Naive thymus-derived CD8-positive, alpha-beta T cell (primary cell): ENCODE measurements around the gene LINC00237. TPM values are rescaled to one million over a fixed set of nuclear protein-coding genes. Genes with fewer than 3 reads are reported as not detected.
A peak's percentile ranks its signal among the peaks of the same experiment; 100 is the strongest.

ENCODE experiments used
- ATAC-seq, 2 donors: fragments of 150-1000 bp; cut with Tn5 transposase in 1 of 2; sonication (Bioruptor Pico), chemical (Tn5 transposase) in 1 of 2; 1 replicate in 1 of 2; 2 replicates in 1 of 2; pipeline ENCODE4 v1.10.0; 2021; ENCODE audit warnings: mild to moderate bottlenecking in 2 of 2, moderate library complexity in 2 of 2
- POLR2A ChIA-PET: fragments of 350-600 bp; sonication (Branson Sonifier 250); formaldehyde crosslinking; loops from one replicate; lab custom pipeline; 2021; ENCODE audit warnings: antibody characterized with exemption; lab: Charles Lee
- DNase-seq, 10 donors: peaks; one replicate each; pipeline versions ENCODE4 v3.0.0 to v3.0.0-alpha.2; 2020 to 2022
- H3K27ac Mint-ChIP-seq, 10 donors: one replicate each; pipeline ENCODE4 v1.8.0; 2020 to 2022; ENCODE audit warnings: mild to moderate bottlenecking in 10 of 10, mixed read lengths in 10 of 10, moderate library complexity in 4 of 10, inconsistent platforms in 1 of 10
- H3K27me3 Mint-ChIP-seq, 5 donors: one replicate each; pipeline ENCODE4 v1.8.0; 2021 to 2022; ENCODE audit warnings: mixed read lengths in 5 of 5
- H3K36me3 Mint-ChIP-seq, 3 donors: one replicate each; pipeline ENCODE4 v1.8.0; 2020 to 2022; ENCODE audit warnings: mixed read lengths in 3 of 3, mild to moderate bottlenecking in 2 of 3, inconsistent platforms in 1 of 3
- H3K4me1 Mint-ChIP-seq, 4 donors: one replicate each; pipeline ENCODE4 v1.8.0; 2021 to 2022; ENCODE audit warnings: mixed read lengths in 4 of 4
- H3K4me3 Mint-ChIP-seq, 10 donors: one replicate each; pipeline ENCODE4 v1.8.0; 2020 to 2022; ENCODE audit warnings: mild to moderate bottlenecking in 10 of 10, mixed read lengths in 10 of 10, moderate library complexity in 6 of 10, inconsistent platforms in 1 of 10
- H3K9me3 Mint-ChIP-seq, 9 donors: one replicate each; pipeline ENCODE4 v1.8.0; 2020 to 2022; ENCODE audit warnings: mixed read lengths in 9 of 9, mild to moderate bottlenecking in 3 of 9, inconsistent platforms in 1 of 9, moderate library complexity in 1 of 9
- polyA plus RNA-seq, 3 donors: library from polyadenylated mRNA; unstranded; fragments of 300-500 nt; fragmentation: Illumina TruSeq; gene quantifications; one replicate each; pipeline ENCODE4 v1.2.3, GENCODE V29; 2021
- total RNA-seq, 8 experiments: library from RNA in 2 of 8; stranded (reverse) in 2 of 8; gene quantifications; one replicate each; pipeline ENCODE4 v1.2.3 and lab custom pipeline; 2021 to 2026

The LINC00237 gene
- total and polyA plus RNA-seq, 5 experiments from 2014 or later: 0.56 TPM; not detected in 4

DNA sequence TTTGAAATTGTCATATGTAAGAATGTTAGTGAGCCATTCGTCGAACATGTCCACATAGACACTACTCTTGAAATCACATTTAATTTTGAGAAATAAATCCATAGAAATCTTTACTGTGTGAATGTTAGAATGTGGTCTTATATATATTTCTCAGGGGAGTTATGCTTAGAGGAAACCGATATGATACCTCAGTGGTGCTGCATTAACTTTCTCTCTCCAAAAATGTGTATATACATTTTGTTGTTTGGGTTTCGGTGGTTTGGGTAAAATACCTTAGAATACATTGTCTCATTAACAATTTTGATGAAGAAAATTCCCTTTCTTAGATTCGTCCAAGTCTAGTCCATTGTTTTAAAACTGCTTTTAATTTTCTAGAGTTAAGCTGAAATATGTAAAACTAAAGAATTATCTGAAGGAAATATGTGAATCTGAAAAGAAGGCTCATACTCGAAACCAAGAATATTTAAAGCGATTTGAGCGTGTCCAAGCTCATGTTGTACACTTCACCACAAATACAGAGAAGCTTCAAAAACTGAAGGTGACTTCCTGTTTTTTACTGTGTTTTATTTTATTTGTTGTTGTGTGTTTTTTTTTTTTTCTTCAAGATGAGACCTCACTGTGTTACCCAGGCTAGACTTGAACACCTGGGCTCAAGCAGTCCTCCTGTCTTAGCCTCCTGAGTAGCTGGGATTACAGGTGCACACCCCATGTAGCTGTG, 30.0 kb upstream of the LINC00237 start:
- no peak overlapping the region for H3K4me3 Mint-ChIP-seq
- ATAC-seq: no peak
- H3K36me3 Mint-ChIP-seq: peaks cover 18 to 81% (median 41%) of the 10 kb centered on the region in 3 donors
- POLR2A ChIA-PET: no interaction called here
- no peaks in the 10 kb centered on the region for H3K27me3 Mint-ChIP-seq
- no peaks in the 10 kb centered on the region for H3K9me3 Mint-ChIP-seq
- no peak for DNase-seq
- peaks cover 0 to 18% (median 4%) of the 10 kb centered on the region in 4 donors for H3K4me1 Mint-ChIP-seq
- no peak overlapping the region for H3K27ac Mint-ChIP-seq

- Mint-ChIP-seq H3K27me3 (no peaks in the 10 kb centered on the region), H3K9me3 (no peaks in the 10 kb centered on the region), H3K4me3 (no peak overlapping the region), H3K4me1 (peaks cover under 1 to 18% (median 6%) of the 10 kb centered on the region in 4 donors), H3K36me3 (peaks cover 18 to 81% (median 36%) of the 10 kb centered on the region in 3 donors), H3K27ac (peak overlapping the region in 2 of 10 donors; percentile 39 to 58)
- DNase-seq (no peak), ATAC-seq (no peak)
- POLR2A ChIA-PET: no interaction called here
Observed at GRCh38 chr20:21134883-21135493, 28.8 kb upstream of the LINC00237 start.

DNA sequence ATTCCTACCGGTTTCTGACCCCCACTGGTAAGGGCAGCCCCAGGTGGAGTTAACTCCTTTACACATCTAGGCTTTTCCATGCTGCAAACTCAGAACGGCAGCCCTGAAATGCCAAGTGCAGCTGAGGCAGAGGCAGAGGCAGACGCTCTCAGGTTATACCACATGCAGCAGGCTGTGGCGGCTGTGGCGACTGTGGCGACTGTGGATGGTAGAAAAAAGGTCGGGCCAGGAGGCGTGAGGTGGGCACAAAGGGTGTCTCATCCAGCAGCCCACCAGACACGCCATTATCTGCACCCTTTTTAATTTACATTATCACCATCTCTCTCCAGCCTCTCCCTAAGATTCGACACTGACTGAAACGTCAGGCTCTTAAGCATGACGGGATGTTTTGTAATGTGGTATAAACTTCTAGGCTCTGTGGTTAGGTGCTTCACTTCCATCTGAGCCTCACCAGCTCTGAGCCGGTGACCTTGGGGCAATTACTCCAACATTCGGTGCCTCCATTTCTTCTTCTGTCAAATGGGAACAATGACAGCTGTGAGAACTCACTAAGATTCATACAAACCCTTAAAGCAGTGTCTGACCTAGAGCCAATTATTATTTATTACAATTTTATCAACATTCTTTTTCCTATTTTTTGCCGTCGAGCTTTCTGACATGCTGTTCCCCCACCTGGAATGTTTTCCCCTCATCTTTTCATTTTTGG, 27.9 kb upstream of the LINC00237 start:
- DNase-seq (no peak), ATAC-seq (peak in 1 of 2 donors; percentile 57)
- no peak overlapping the region for H3K4me3 Mint-ChIP-seq
- peaks cover 18 to 75% (median 27%) of the 10 kb centered on the region in 3 donors for H3K36me3 Mint-ChIP-seq
- peak overlapping the region in 1 of 10 donors; percentile 39 for H3K27ac Mint-ChIP-seq
- POLR2A ChIA-PET: no interaction called here
- no peaks in the 10 kb centered on the region for H3K9me3 Mint-ChIP-seq
- H3K27me3 Mint-ChIP-seq: no peaks in the 10 kb centered on the region
- H3K4me1 Mint-ChIP-seq: peaks cover 2 to 20% (median 7%) of the 10 kb centered on the region in 4 donors

DNA sequence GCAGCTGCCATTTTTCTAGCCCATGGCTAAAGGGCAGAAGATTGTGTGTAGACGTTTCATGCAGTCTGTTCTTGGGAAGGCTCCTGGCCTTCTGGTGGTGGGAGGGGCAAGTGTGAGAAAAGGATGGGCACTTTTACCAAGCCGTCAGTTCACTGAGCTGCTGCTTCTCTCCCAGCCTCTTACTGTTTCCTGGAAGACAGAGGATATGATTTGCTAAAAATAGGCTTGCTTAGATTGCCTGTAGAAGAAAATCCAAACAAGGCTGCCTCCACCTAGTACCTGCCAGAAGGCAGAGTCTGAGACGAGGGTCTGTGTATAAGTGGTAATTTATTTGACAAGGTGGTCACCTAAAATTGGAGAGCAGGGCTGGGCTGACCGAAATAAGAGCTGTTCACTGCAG, 27.2 kb upstream of the LINC00237 start:
- POLR2A ChIA-PET: no interaction called here
- Mint-ChIP-seq H3K4me3 (no peak overlapping the region), H3K27ac (no peak overlapping the region), H3K4me1 (peaks cover 3 to 27% (median 7%) of the 10 kb centered on the region in 4 donors), H3K27me3 (no peaks in the 10 kb centered on the region), H3K9me3 (no peaks in the 10 kb centered on the region), H3K36me3 (peaks cover 18 to 69% (median 24%) of the 10 kb centered on the region in 3 donors)
- DNase-seq (no peak), ATAC-seq (no peak)

DNA sequence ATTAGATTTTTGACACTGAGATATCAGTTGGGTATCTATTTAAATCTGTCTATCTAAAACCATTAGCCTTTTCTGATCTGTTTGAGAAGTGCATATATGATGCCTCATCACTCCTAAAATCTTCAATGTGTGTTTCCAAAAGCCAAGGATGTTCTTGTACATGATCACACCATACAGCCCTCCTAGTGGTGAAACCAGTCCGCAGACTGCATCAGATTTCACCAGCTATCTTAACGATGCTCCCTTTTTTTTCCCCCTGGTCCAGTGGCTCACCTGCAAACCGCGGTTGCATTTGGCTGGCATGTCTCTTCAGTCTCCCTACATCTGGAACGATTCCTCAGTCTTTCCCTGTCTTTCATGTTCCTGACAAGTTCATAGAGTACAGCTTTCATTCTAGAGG, 23.7 kb upstream of the LINC00237 start:
- POLR2A ChIA-PET: no interaction called here
- Mint-ChIP-seq H3K27me3 (no peaks in the 10 kb centered on the region), H3K4me3 (no peak overlapping the region), H3K9me3 (no peaks in the 10 kb centered on the region), H3K36me3 (peaks cover 5 to 36% (median 6%) of the 10 kb centered on the region in 3 donors), H3K4me1 (peaks cover 17 to 36% (median 27%) of the 10 kb centered on the region in 4 donors), H3K27ac (no peak overlapping the region)
- DNase-seq (no peak), ATAC-seq (no peak)

DNA sequence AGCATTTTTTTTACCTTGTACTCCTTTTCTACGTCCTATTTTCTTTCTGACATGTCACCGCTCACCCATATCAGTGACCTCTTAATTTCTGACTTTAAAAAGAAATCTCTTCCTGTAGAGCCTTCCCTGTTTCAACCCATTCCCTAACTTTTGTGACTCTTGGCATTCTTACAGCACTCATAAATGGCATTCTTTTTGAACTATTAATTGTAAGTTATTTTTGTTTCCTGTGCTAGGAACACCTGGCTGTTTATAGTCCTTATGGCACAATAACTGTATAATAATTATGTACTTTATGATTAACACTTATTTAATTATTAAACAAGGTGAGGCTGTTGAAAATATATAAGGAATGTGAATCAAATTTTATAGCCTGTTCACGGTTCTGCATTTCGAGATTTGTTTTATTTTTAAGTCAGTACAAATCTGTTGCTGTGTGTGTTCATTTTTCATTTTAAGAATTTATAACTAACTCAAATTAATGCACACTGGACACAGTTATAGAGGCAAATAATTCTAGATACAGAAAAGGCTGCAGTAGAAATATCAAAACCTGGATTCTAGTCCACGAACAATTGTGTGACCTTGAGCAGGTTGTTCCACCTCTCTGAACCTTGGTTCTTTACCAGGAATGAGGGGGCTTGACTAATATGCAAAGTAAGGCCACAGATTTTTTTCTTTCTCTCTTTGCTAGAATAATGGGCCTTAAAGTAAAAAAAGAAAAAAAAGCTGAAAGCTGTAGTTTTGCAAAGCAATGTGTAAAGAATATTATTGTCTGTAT, 21.2 kb upstream of the LINC00237 start:
- DNase-seq (no peak), ATAC-seq (no peak)
- H3K27ac Mint-ChIP-seq: peak overlapping the region in 4 of 10 donors; percentile 41 to 92 (median 84)
- no peaks in the 10 kb centered on the region for H3K9me3 Mint-ChIP-seq
- H3K27me3 Mint-ChIP-seq: peaks cover 0 to 2% (median 0%) of the 10 kb centered on the region in 5 donors
- H3K36me3 Mint-ChIP-seq: peaks cover 0 to 16% (median 4%) of the 10 kb centered on the region in 3 donors
- H3K4me1 Mint-ChIP-seq: peaks cover 15 to 28% (median 24%) of the 10 kb centered on the region in 4 donors
- peak overlapping the region; percentile 63 to 95 (median 93) for H3K4me3 Mint-ChIP-seq
- POLR2A ChIA-PET: no interaction called here

DNA sequence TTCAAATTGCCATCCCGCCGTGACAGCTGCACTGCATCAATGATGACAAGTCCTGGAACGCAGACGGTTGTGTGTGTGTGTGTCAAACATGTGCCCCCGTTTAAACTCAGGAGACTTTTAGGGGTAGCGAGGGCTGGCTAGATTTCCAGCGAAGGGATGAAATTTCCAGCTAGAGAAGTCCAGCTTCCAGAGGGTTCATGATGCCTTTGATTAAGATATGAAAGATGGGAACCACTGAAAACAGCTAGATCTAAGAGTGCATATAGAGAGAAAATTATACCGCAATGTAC, 20.4 kb upstream of the LINC00237 start:
- H3K4me1 Mint-ChIP-seq: peaks cover 13 to 28% (median 24%) of the 10 kb centered on the region in 4 donors
- peak overlapping the region; percentile 87 to 95 (median 94) for H3K4me3 Mint-ChIP-seq
- POLR2A ChIA-PET: interaction anchor here (1.4 to 1.8 kb wide), 2 partner anchors 25 to 176 kb away, joined by 4 to 9 read pairs; partner anchors contain the start of gene XRN2
- H3K27me3 Mint-ChIP-seq: peaks cover 0 to 5% (median 1%) of the 10 kb centered on the region in 5 donors
- H3K27ac Mint-ChIP-seq: peak overlapping the region; percentile 82 to 95 (median 89)
- H3K36me3 Mint-ChIP-seq: peaks cover 0 to 7% (median under 1%) of the 10 kb centered on the region in 3 donors
- ATAC-seq: no peak
- no peak for DNase-seq
- no peaks in the 10 kb centered on the region for H3K9me3 Mint-ChIP-seq

DNA sequence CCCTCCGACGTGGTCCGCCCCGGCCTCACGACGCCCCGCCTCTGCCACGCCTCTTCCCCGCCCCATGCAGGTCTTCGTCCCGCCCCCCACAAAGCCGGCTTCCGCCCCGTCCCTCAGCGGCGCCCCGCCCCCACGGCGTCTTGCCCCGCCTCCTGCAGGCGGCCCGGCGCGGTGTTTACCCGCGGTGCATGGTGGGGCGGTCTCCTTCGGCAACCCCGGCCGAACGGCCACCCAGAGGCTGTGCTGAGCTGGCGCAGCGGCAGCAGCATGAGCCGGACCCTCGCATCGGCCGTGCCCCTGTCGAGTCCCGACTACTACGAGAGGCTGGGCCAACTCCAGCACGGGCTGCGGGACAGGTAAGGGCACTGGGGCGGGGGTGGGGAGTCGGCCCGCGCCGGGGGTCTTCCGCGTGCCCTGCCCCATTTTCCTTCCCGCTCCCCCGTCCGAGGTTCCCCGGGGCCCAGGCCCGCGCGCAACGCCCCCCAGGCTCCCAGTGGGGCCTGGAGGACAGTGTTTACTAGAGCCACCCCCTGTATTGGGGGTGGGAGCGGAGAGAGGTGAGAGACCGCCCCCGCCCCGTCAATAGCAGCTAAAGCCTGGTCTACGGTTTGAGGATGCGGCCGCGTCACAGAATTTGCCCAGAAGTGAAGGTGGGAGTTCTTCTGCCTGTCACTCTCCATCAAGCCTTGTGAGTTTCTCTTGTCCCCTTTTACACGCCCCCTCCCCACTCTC, 19.9 kb upstream of the LINC00237 start, which contains the start of gene KIZ:
KIZ (plus strand) TSS at position 234 of the 732 bp plus-strand sequence; CDS start at position 268, 34 bp downstream.
- H3K27ac Mint-ChIP-seq: peak within 1 kb of the TSS; percentile 82 to 95 (median 91)

DNA sequence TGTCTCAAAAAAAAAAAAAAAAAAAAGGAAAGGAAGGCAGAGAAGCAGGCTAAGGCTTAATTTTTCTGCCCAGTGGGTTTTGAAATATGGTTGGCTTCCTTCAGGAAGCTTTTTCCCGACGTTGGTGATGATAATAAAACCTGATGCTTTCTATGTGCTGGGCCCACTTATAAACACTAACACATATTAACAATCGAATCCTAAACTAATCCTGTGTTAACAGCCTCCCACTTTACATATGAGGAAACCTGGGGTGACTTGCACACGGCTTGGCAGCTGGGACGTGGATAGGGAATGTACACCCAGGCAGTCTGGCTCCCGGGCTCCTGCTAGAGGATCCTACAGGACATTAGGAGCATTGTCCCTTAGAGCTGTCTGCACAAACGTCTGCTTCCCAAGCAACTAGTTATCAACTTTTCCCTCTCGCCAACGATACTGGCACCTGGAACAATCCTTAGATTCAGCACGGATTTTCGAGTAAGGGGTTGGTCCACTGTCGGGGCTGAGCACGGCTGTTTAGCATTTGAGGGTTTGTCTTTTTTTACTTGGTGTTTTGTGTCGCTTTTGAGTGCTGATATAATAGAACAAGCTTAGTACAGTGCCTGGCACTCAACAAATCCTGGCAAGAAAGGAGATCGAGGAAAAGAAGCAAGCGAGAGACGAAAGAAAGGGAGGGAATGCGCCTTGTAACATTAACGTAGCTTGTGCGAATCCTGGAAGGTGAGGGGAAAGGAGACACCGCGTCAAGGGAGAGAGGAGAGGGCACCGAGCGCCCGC, 19.1 kb upstream of the LINC00237 start:
- peak overlapping the region; percentile 87 to 95 (median 92) for H3K4me3 Mint-ChIP-seq
- peak; percentile 22 to 24 for ATAC-seq
- peaks cover 0 to 5% (median 0%) of the 10 kb centered on the region in 9 donors for H3K9me3 Mint-ChIP-seq
- peaks cover 0 to 9% (median 1%) of the 10 kb centered on the region in 5 donors for H3K27me3 Mint-ChIP-seq
- POLR2A ChIA-PET: interaction anchor here (0.6 to 1.8 kb wide), 5 partner anchors 18 to 178 kb away, joined by 3 to 9 read pairs (median 4); partner anchors contain the start of gene XRN2
- no peaks in the 10 kb centered on the region for H3K36me3 Mint-ChIP-seq
- peaks cover 13 to 28% (median 23%) of the 10 kb centered on the region in 4 donors for H3K4me1 Mint-ChIP-seq
- peak overlapping the region; percentile 72 to 95 (median 91) for H3K27ac Mint-ChIP-seq
- no peak for DNase-seq

More for the DNA sequence above, 19.9 kb upstream of the LINC00237 start, which contains the start of gene KIZ:
- POLR2A ChIA-PET: interaction anchor here (1.0 to 1.8 kb wide), 4 partner anchors 18 to 177 kb away, joined by 4 to 9 read pairs (median 6); partner anchors contain the start of gene XRN2
- DNase-seq: peak; percentile 93 to 100 (median 98)
- H3K9me3 Mint-ChIP-seq: no peaks in the 10 kb centered on the region
- peaks cover 0 to 3% (median 0%) of the 10 kb centered on the region in 3 donors for H3K36me3 Mint-ChIP-seq
- peak within 1 kb of the TSS; percentile 87 to 95 (median 94) for H3K4me3 Mint-ChIP-seq
- peaks cover 0 to 5% (median 1%) of the 10 kb centered on the region in 5 donors for H3K27me3 Mint-ChIP-seq
- peaks cover 13 to 28% (median 24%) of the 10 kb centered on the region in 4 donors for H3K4me1 Mint-ChIP-seq
- ATAC-seq: peak; percentile 95 to 97

- ATAC-seq (no peak), DNase-seq (no peak)
- Mint-ChIP-seq H3K9me3 (peaks cover 0 to 5% (median 0%) of the 10 kb centered on the region in 9 donors), H3K4me1 (peaks cover 11 to 27% (median 22%) of the 10 kb centered on the region in 4 donors), H3K36me3 (no peaks in the 10 kb centered on the region), H3K27me3 (peaks cover 0 to 10% (median 1%) of the 10 kb centered on the region in 5 donors), H3K4me3 (peak overlapping the region in 7 of 10 donors; percentile 16 to 93 (median 29)), H3K27ac (peak overlapping the region in 4 of 10 donors; percentile 2 to 60 (median 42))
- POLR2A ChIA-PET: interaction anchor here (0.6 to 0.8 kb wide), 2 partner anchors 23 to 49 kb away, joined by 3 read pairs; no protein-coding TSS in a partner anchor
Observed at GRCh38 chr20:21124190-21124589, 18.0 kb upstream of the LINC00237 start.
